GM19238 (cell line): ENCODE data around the gene NAA80.

ENCODE experiments used
- DNase-seq: peaks from one replicate; pipeline ENCODE4 v3.0.0; 2011; ENCODE audit warnings: low spot score; ENCODE audit not compliant: insufficient read length

The NAA80 gene, protein sequence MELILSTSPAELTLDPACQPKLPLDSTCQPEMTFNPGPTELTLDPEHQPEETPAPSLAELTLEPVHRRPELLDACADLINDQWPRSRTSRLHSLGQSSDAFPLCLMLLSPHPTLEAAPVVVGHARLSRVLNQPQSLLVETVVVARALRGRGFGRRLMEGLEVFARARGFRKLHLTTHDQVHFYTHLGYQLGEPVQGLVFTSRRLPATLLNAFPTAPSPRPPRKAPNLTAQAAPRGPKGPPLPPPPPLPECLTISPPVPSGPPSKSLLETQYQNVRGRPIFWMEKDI

DNA sequence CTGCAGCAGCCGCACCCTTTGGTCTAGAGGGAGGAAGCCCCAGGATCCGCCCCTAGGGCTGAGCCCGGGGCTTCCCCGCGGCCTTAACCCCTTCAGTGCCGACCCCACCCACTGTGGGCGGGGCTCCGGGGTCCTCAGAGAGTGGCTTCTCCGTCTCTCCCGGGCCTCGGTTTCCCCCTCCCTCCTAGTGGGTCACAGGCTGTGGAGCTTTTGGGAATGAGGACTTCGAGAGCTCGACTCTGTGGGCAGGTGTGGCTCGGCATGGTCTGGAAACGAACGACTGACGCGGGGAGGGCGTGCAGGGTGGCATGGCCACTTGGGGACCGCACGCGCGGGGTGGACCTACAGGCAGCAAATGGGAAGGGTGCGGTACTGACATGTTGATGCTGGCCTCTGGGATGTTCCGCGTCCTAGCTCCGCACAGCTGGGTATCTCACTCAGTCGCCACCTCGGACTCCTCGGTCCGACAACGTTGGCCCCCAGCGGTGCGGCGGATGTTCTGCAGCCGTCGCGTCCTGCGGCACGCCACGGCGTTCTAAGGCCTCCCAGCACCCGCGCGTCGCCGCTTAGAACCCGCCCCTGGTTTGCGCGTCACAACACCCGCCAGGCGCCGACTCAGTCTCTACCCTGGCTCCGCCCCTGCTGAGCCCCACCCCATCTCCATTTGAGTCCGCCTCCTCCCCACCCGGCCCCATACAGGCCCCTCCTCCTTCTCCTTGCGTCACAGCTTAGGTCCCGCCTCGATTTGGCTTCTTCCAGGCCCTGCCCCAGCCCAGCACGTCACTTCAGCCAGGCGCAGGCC, at the start of gene NAA80, which contains the start of gene HYAL3:
TSS of gene NAA80 (minus strand) at position 570 of the 802 bp plus-strand sequence. CDS start 1,942 bp downstream, outside the sequence.
TSS of gene HYAL3 (minus strand) at position 570 of the 802 bp plus-strand sequence. CDS start 3,803 bp downstream, outside the sequence.
- DNase-seq = peak; percentile 97

DNA sequence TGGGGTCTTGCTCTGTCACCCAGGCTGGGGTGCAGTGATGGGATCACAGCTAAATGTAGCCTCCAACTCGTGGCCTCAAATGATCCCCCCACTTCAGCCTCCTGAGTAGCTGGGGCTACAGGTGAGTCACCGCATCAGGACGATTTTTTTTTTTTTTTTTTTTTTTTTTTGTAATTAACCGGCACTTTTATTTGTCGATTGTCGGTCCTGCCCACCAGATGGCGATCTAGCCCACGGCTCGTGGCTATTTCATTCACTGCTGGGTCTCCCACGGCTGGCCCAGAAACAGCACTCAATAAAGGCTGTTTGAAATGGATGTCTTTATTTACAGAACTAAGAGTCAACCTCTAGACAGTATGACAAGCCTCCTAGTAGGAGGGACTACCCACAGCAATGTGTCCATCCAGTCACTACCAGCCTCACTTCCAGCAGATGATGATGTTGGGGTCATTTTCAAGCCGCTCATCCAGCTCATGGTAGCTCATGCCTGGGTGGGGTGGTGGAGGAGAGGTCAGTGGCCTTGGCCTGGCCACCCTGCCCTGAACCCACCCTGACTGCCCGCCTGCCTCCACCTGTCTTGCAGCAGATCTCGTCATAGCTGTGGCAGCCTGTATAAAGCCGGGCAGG, 48.1 kb upstream of the NAA80 start:
- no peak for DNase-seq

DNA sequence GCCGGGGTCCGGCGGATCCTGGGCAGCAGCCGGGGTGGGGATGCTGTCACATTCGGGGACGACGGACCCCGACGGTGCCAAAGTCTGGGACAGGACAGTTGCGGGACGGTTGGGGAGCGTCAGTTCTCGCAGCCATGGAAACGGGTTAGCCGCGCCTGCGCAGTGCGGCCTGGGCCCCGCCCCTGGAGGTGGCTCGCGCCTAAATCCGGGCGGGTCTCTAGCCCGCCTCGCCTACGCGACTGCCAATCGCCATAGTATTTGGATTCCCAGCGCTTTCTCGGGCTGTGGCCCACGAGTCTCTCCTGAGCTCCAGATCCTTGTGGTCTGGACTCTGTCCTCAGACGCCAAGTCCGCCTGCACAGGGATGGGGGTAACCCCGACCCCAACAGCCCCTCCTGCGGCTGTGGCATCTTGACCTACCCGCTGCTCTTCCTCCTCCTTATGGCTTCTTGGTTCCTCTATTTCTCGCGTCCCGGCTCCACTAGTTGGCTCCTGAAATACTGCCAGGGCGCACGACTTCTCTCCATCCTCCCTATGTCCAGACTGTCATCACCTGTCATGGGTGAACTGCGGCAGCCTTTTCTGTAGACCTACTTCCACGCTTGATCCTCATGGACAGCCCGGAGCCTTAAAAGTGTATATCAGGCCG, 46.5 kb upstream of the NAA80 start, which contains the start of gene ZMYND10:
TSS of gene ZMYND10 (minus strand) at position 147 of the 649 bp plus-strand sequence. CDS start 153 bp downstream, outside the sequence.
- peak; percentile 72 for DNase-seq

- DNase-seq = no peak
Measured at GRCh38 chr3:50345008-50345407, 45.8 kb upstream of the NAA80 start.

DNA sequence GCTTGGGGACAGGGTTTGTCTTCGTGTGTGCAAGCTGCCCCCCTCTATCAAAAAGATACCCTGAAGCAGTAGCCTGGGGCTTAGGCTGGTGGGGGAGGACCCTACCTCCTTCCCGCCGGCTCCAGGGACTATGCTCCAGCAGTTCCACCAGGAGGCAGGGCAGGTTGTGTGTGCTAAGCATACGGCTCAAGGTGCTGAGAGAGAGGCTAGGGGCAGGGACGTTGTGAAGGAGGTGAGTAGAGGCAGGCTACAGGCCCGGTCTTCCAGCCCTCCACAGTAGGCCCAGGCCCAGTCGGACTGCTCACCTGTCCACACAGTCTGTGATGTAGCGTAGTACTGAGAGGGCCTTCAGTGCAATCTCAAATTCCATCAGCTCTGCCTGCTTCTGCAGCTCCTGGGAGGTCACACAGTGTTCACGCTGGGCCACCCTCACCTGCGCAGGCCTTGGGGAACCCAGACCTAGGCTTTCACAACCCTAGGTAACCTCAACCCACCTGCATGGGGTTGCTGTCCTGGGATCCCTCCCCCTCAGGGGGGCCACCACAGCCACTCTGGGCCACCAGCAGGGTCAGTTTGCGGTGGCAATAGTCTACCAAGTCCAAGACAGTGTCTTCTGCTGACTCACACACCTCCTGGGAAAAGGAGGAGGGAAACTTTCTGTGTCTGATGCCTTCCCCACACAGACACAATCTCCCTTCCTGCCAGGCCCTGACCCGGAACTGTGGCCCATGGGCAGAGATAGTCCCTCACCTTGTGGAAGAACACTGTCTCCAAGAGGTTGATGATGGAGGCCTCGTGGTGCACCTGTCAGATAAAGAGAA, 43.8 kb upstream of the NAA80 start:
- no peak for DNase-seq

DNA sequence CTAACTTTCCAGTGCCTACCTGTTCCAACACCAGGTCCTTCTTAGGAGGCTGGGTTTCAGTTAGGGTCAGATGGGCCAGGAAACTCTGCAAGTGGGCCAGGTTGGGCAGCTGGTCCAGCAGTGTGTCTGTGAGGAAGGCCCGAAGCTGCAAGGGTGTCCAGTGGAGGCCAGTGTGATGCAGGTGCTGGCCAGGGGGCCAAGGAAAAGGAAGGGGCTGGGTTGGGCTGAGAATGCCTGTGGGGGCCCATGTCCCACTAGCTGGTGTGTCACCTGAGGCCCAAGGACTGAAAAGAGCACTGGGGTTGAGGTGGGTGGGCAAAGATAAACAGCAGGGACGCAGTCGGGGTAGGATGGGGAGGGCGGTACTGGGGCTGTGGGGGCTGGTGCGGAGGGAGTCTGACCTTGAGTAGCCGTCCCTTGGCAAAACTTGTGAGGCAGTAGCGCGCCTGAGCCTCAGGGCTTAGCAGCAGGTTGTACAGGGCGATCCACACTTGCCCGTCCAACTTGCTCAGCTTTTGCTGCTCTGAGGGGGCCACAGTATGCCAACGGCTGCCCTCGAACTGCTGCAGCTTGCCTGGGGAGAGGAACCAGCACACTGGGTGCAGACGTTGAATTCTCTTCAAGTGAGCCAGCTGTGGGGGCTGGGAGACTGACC, 42.9 kb upstream of the NAA80 start:
- DNase-seq = no peak

DNA sequence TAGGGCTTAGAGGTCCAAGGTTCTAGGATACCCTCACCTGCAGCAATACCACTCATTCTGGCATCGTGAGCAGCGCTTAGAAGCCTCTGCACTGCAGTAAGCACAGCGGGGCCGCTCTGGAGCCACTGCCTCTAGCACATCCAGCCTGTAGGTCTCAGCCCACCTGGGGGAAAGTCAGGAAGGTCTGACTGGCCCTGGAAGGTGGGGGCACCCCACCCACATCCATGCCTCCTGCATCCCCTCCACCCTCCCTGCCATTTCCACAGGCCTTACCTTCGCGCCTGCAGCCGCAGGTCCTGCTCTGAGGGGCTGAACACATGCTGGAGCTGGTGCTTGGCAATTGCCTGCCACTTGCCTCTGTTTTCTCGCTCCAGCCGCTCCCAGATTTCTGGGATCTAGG, 42.3 kb upstream of the NAA80 start:
- DNase-seq = no peak

DNA sequence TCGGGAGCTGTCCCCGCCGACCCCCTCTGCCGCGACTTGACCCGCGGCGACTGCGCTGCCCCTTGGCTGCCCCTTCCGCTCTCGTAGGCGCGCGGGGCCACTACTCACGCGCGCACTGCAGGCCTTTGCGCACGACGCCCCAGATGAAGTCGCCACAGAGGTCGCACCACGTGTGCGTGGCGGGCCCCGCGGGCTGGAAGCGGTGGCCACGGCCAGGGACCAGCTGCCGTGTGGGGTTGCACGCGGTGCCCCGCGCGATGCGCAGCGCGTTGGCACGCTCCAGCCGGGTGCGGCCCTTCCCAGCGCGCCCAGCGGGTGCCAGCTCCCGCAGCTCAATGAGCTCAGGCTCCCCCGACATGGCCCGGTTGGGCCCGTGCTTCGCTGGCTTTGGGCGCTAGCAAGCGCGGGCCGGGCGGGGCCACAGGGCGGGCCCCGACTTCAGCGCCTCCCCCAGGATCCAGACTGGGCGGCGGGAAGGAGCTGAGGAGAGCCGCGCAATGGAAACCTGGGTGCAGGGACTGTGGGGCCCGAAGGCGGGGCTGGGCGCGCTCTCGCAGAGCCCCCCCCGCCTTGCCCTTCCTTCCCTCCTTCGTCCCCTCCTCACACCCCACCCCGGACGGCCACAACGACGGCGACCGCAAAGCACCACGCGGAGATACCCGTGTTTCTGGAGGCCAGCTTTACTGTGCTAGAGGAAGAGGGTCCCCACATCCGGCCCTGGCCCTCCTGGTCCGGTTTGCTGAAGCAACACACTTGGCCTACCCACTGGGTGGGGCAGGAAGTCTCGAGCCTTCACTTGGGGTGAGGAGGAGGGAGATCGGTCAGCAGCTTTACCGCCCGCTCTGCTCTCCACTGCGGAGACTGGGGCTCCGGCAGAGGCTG, 41.5 kb upstream of the NAA80 start, which contains the start of gene RASSF1:
TSS of gene RASSF1 (minus strand) at position 389 of the 882 bp plus-strand sequence. CDS start at position 358, 31 bp downstream.
- DNase-seq = peak; percentile 80

DNA sequence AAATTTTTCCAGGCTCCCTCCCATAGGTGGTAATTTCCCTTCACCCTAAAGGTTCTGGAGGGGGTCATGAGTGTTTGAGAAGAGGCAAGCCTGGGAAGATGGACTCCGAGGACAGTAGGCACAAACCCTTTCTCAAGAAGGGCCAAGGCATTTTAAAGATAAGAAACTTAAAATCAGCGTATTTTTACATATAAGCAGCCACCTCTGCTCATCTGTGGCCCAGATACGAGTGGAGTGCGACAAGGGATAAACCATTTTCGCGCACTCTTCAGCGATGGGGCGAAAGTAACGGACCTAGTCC, 40.9 kb upstream of the NAA80 start:
- no peak for DNase-seq

- DNase-seq = no peak
Measured at GRCh38 chr3:50339485-50340146, 40.4 kb upstream of the NAA80 start.

GRCh38 chr3:50338965-50339364, 39.8 kb upstream of the NAA80 start:
- no peak for DNase-seq

- peak; percentile 96 for DNase-seq
Measured at GRCh38 chr3:50337175-50337861, 38.1 kb upstream of the NAA80 start.

DNA sequence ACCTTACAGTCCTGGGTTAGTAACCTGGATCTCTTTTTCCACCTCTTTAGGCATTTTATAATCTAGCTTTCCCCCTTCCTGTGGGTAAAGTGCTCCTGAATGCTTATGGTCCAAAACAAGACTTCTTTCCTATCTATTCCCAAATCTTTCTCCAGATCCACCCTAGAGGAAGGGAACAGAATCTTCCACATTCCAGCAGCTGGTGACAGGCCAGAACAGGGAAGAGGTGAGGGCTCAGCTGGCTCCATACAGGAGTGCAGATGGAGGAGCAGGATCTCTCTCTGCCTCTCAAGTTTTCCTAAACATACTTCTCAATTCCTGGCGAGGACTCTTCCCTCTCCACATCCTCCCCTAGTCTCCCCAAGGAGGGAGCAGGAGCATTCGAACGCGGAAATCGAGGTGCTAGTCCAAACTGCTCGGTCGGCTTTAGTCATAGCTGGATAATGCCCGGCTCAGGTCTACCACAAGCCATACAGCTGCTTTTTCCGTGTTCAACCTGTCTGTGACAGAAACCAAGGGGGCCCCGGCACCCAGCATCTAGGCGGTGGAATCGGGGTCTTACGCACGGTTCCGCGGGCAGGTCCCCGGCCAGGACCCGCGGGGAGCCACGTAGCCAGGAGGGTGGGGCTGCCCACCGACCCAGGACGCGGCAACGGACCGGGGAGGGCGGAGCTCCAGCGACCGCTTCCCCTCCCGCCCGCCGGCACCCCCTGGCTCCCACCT, 37.4 kb upstream of the NAA80 start:
- no peak for DNase-seq

- DNase-seq = no peak
Measured at GRCh38 chr3:50334339-50335075, 35.3 kb upstream of the NAA80 start.

DNA sequence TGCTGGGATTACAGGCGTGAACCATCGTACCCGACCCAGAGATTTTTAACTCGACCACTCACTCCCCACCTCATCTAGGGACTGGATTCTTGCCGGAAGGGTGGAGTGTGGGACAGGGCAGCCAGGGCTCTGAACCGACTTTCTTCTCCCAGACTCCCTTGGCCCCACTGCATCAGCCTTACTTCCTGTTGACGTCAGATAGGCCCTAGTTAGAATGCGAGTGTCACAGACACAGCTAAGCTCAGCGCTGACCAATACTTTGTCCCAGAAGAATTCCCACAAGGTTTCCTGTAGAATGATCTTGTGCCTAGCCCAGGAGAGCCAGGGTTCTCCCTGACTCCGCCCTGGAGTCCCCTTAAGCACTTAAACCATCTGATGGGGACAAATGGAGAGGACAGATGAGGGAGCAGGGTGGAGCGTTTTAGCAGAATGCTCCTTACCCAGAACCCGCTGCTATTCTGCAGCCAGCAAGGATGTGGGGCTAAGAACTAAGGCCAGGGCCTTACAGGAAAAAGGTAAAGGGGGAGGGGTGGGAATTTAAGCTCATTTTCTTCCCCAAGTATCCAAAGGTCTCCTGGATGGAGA, 34.6 kb upstream of the NAA80 start:
- DNase-seq = no peak

- DNase-seq = no peak
Measured at GRCh38 chr3:50331364-50331907, 32.2 kb upstream of the NAA80 start.
